K562 (cell line): Measurements from ENCODE around the gene ARHGEF6. TPM values are rescaled to one million over a fixed set of nuclear protein-coding genes. Genes with fewer than 3 reads are reported as not detected.
A peak's percentile ranks its signal among the peaks of the same experiment; 100 is the strongest.

Experiments
- ATAC-seq: fragments of 200-7000 bp; cut with Tn5 transposase; 3 replicates; pipeline ENCODE4 v1.9.1; 2020; ENCODE audit warnings: moderate library complexity
- BruUV-seq: library from RNA; stranded (reverse); fragments of 400-500 nt; replicated peaks from 2 replicates; lab custom pipeline; 2021; lab: Mats Ljungman, UMichigan
- CTCF ChIA-PET: fragments of 300-600 bp; formaldehyde crosslinking; extraction: SDS; loops from one replicate; lab custom pipeline; 2021; ENCODE audit warnings: low intra/inter-chr PET ratio; lab: Yijun Ruan, JAX
- POLR2A ChIA-PET: fragments of 300-600, 350-650 bp; sonication (Branson Sonifier 250); formaldehyde crosslinking; extraction: SDS; loops from one replicate; lab custom pipeline; 2021; ENCODE audit warnings: antibody characterized with exemption, inconsistent platforms; lab: Yijun Ruan, JAX
- DNase-seq, 4 experiments: peaks; one replicate each; pipeline versions ENCODE4 v3.0.0 to v3.0.0-alpha.2; 2011 to 2018; ENCODE audit warnings: low spot score in 3 of 4, mixed read lengths in 3 of 4; ENCODE audit errors: extremely low read depth in 1 of 4
- FAIRE-seq: peaks from 2 replicates; lab custom pipeline; 2011; peaks lifted over from hg19 to GRCh38; lab: Jason Lieb, UNC
- H2AFZ ChIP-seq: 2 replicates; pipeline ENCODE4 v1.6.0; 2011; ENCODE audit warnings: low read depth, low read length, control low read depth, inconsistent platforms
- H3K27ac ChIP-seq: fragments of 200-600 bp; 3 replicates; pipeline ENCODE4 v1.8.0; 2011; ENCODE audit warnings: low read depth, mild to moderate bottlenecking, control low read depth, inconsistent platforms, low read length, moderate library complexity, mixed read lengths; ENCODE audit errors: extremely low read depth
- H3K27me3 ChIP-seq, 2 experiments: fragments of 300-600 bp in 1 of 2; 2 replicates in 1 of 2; 3 replicates in 1 of 2; pipeline versions ENCODE4 v1.6.0 to v1.8.0; 2011; ENCODE audit warnings: inconsistent platforms in 2 of 2, low read length in 2 of 2, mild to moderate bottlenecking in 1 of 2, mixed read lengths in 1 of 2, moderate library complexity in 1 of 2; ENCODE audit not compliant: control insufficient read depth in 2 of 2, insufficient read depth in 2 of 2
- H3K36me3 ChIP-seq: fragments of 300-600 bp; 3 replicates; pipeline ENCODE4 v1.8.0; 2011; ENCODE audit warnings: mild to moderate bottlenecking, low read length, inconsistent platforms; ENCODE audit not compliant: control insufficient read depth, insufficient read depth
- H3K4me1 ChIP-seq, 2 experiments: fragments of 200-600 bp in 1 of 2; replicated peaks in 1 of 2; 2 replicates in 1 of 2; 3 replicates in 1 of 2; pipeline versions ENCODE4 v1.5.1 to v1.8.0; 2011; ENCODE audit warnings: inconsistent platforms in 2 of 2, low read length in 2 of 2, mild to moderate bottlenecking in 1 of 2, mixed read lengths in 1 of 2, moderate library complexity in 1 of 2; ENCODE audit not compliant: control insufficient read depth in 2 of 2, insufficient read depth in 2 of 2
- H3K4me2 ChIP-seq: 2 replicates; pipeline ENCODE4 v1.6.1; 2011; ENCODE audit warnings: low read length, control low read depth, inconsistent platforms, mixed read lengths; ENCODE audit not compliant: insufficient read depth
- H3K4me3 ChIP-seq: fragments of 200-600 bp; sonication (generic), shearing (Covaris generic); 2 replicates; pipeline ENCODE4 v1.5.1; 2016; ENCODE audit warnings: control low read depth, inconsistent platforms
- H3K79me2 ChIP-seq: fragments of 200-600 bp; 3 replicates; pipeline ENCODE4 v1.8.0; 2011; ENCODE audit warnings: low read length, inconsistent platforms; ENCODE audit not compliant: control insufficient read depth, insufficient read depth
- H3K9ac ChIP-seq, 2 experiments: 2 replicates each; pipeline versions ENCODE4 v1.6.0 to v1.6.1; 2011; ENCODE audit warnings: low read depth in 2 of 2, low read length in 2 of 2, control low read depth in 1 of 2, inconsistent platforms in 1 of 2, mild to moderate bottlenecking in 1 of 2, mixed read lengths in 1 of 2; ENCODE audit not compliant: insufficient read depth in 1 of 2
- H3K9me1 ChIP-seq: one replicate; pipeline ENCODE4 v1.6.0; 2011; ENCODE audit warnings: inconsistent platforms, mild to moderate bottlenecking, low read length, moderate library complexity; ENCODE audit not compliant: control insufficient read depth, insufficient read depth
- H3K9me3 ChIP-seq: replicated peaks from 2 replicates; pipeline ENCODE4 v1.5.1; 2011; ENCODE audit warnings: low read depth, low read length, inconsistent platforms; ENCODE audit not compliant: control insufficient read depth, insufficient read depth
- H4K20me1 ChIP-seq: replicated peaks from 2 replicates; pipeline ENCODE4 v1.6.1; 2011; ENCODE audit warnings: low read length, inconsistent platforms, mixed read lengths; ENCODE audit not compliant: control insufficient read depth, insufficient read depth
- ARID1B ChIP-seq: fragments of 450-650 bp; IDR thresholded peaks from 2 replicates; pipeline ENCODE4 v1.6.1; 2016; ENCODE audit warnings: antibody characterized with exemption, mild to moderate bottlenecking, inconsistent platforms
- ARID3A ChIP-seq: IDR thresholded peaks from 2 replicates; pipeline ENCODE4 v1.6.1; 2012; ENCODE audit warnings: low read depth, low read length, improper control_type of control experiment, borderline replicate concordance
- BMI1 ChIP-seq: fragments of 150-350 bp; IDR thresholded peaks from 2 replicates; pipeline ENCODE4 v1.6.1; 2014; ENCODE audit warnings: low read length
- CBFA2T3 ChIP-seq: fragments of 450-650 bp; IDR thresholded peaks from 2 replicates; pipeline ENCODE4 v1.6.1; 2017
- ERF ChIP-seq: fragments of 450-650 bp; formaldehyde crosslinking; IDR thresholded peaks from 2 replicates; pipeline ENCODE4 v1.4.0; 2020; ENCODE audit warnings: mild to moderate bottlenecking, mixed read lengths
- FOXJ3 ChIP-seq: sonication (generic); formaldehyde crosslinking; IDR thresholded peaks from 2 replicates; pipeline ENCODE4 v1.4.0; 2020; ENCODE audit warnings: mild to moderate bottlenecking, missing genetic modification reagents
- GTF2B ChIP-seq: IDR thresholded peaks from 2 replicates; pipeline ENCODE4 v1.6.1; 2011; ENCODE audit not compliant: insufficient read length; ENCODE audit errors: extremely low read depth
- HEY1 ChIP-seq: fragments of 250-450 bp; sonication (Bioruptor Pico); IDR thresholded peaks from 2 replicates; pipeline ENCODE4 v1.5.0; 2020; ENCODE audit warnings: mild to moderate bottlenecking, moderate library complexity, borderline replicate concordance
- HNRNPH1 ChIP-seq: fragments of 200-400 bp; formaldehyde crosslinking; optimal IDR thresholded peaks from 2 replicates; pipeline ENCODE3; 2017; ENCODE audit warnings: low read depth, mild to moderate bottlenecking, low read length, moderate library complexity
- MIER1 ChIP-seq: fragments of 450-650 bp; IDR thresholded peaks from 2 replicates; pipeline ENCODE4 v1.6.1; 2016; ENCODE audit warnings: antibody characterized with exemption, mild to moderate bottlenecking, low read depth
- NCOR1 ChIP-seq: fragments of 450-650 bp; IDR thresholded peaks from 2 replicates; pipeline ENCODE4 v1.6.1; 2016; ENCODE audit warnings: mild to moderate bottlenecking, moderate library complexity
- SMAD2 ChIP-seq: fragments of 150-350 bp; IDR thresholded peaks from 2 replicates; pipeline ENCODE4 v1.6.1; 2014; ENCODE audit warnings: low read depth, mild to moderate bottlenecking, low read length
- TAF1 ChIP-seq: IDR thresholded peaks from 2 replicates; pipeline ENCODE4 v1.6.1; 2011; ENCODE audit warnings: mild to moderate bottlenecking, low read length, moderate library complexity; ENCODE audit not compliant: insufficient read depth, control insufficient read depth, severe bottlenecking; ENCODE audit errors: extremely low read depth
- TCF3 ChIP-seq: sonication (generic); formaldehyde crosslinking; IDR thresholded peaks from 2 replicates; pipeline ENCODE4 v1.4.0; 2020; ENCODE audit warnings: mild to moderate bottlenecking, missing genetic modification reagents
- ZNF280A ChIP-seq: fragments of 450-650 bp; IDR thresholded peaks from 2 replicates; pipeline ENCODE4 v1.6.1; 2018; ENCODE audit warnings: mild to moderate bottlenecking, low read depth; ENCODE audit not compliant: partially characterized antibody
- whole genome bisulfite sequencing: fragments of 100-300 bp; shearing (Covaris generic); methylation state at CpG from one replicate; pipeline ENCODE4 v1.1.6; 2016; ENCODE audit warnings: low coverage, mixed read lengths; ENCODE audit not compliant: insufficient coverage; ENCODE audit errors: missing lambda C conversion rate; 5-methylcytosine and 5-hydroxymethylcytosine counted together
- in situ Hi-C: fragments of 300-500 bp; cut with MboI; formaldehyde crosslinking; loops from 4 replicates; pipeline ENCODE4 v1.15.0; 2018; ENCODE audit warnings: inconsistent platforms, mixed read lengths
- intact Hi-C: fragments of 100-400 bp; cut with micrococcal nuclease; formaldehyde crosslinking; loops from 2 replicates; pipeline ENCODE4 v1.14.2; 2022
- polyA plus RNA-seq, 8 experiments: library from polyadenylated mRNA; depleted of rRNA in 4 of 8; stranded (reverse) in 5 of 8; unstranded in 3 of 8; fragments of >200 nt; fragmentation: Nextera tagmentation in 2 of 8; fragmentation: Illumina TruSeq in 1 of 8; extraction: Ambion mirVana in 2 of 8; extraction: Trizol in 1 of 8; gene quantifications; 2 replicates each; pipeline versions ENCODE4 v1.2.1 to v1.2.3, GENCODE V29; 2011 to 2014; ENCODE audit warnings: inconsistent platforms in 1 of 8, missing spikeins in 1 of 8
- total RNA-seq, 7 experiments: library from RNA; depleted of rRNA in 6 of 7; stranded (reverse); fragments of >200 nt in 6 of 7; fragmentation: Illumina TruSeq in 2 of 7; extraction: Trizol in 2 of 7; gene quantifications; 2 replicates each; pipeline versions ENCODE4 v1.2.1 to v1.2.3, GENCODE V29; 2011 to 2021; ENCODE audit warnings: low replicate concordance in 1 of 7
- TF ChIP-seq, protein P1 (sequence below): fragments of 250-450 bp; sonication (Bioruptor Pico); IDR thresholded peaks from 2 replicates; pipeline ENCODE4 v1.5.0; 2022; ENCODE audit warnings: mild to moderate bottlenecking

The ARHGEF6 gene
- total and polyA plus RNA-seq, 9 of the 15 experiments (the other 6 are each of a cell fraction or from before 2014, with no cell fraction given), result 2.9 to 22.1 (median 13.3) TPM

- intact Hi-C loops (no loop called here), in situ Hi-C loops (no loop called here)
- no peak for TF ChIP-seq TAF1
- no peak for TF ChIP-seq MIER1
- peak; percentile 71 for TF ChIP-seq CBFA2T3
- TF ChIP-seq SMAD2, result no peak
- TF ChIP-seq GTF2B, result no peak
- TF ChIP-seq ZNF280A, result no peak
- TF ChIP-seq BMI1, result no peak
- no peak for TF ChIP-seq HEY1 (CRISPR knock-in tag)
- no peak for TF ChIP-seq FOXJ3 (CRISPR knock-in tag)
- no peak for TF ChIP-seq ERF
- peak; percentile 36; the same call in 1 of the 2 replicates for TF ChIP-seq TCF3
- TF ChIP-seq ARID1B, result 0 out of 2 replicates have a peak, but pooled peaks have one; percentile 35
- TF ChIP-seq ARID3A, result no peak
- TF ChIP-seq, protein P1, sequence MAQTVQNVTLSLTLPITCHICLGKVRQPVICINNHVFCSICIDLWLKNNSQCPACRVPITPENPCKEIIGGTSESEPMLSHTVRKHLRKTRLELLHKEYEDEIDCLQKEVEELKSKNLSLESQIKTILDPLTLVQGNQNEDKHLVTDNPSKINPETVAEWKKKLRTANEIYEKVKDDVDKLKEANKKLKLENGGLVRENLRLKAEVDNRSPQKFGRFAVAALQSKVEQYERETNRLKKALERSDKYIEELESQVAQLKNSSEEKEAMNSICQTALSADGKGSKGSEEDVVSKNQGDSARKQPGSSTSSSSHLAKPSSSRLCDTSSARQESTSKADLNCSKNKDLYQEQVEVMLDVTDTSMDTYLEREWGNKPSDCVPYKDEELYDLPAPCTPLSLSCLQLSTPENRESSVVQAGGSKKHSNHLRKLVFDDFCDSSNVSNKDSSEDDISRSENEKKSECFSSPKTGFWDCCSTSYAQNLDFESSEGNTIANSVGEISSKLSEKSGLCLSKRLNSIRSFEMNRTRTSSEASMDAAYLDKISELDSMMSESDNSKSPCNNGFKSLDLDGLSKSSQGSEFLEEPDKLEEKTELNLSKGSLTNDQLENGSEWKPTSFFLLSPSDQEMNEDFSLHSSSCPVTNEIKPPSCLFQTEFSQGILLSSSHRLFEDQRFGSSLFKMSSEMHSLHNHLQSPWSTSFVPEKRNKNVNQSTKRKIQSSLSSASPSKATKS, result no peak
- TF ChIP-seq NCOR1, result 0 out of 2 replicates have a peak, but pooled peaks have one; percentile 13
- no peak for TF ChIP-seq HNRNPH1
These were observed 47.1 kb downstream of the ARHGEF6 start for GRCh38 chrX:136733613-136734012.

More at GRCh38 chrX:136733613-136734012, 47.1 kb downstream of the ARHGEF6 start:
- H3K9ac ChIP-seq, result no peak overlapping the region
- H3K27me3 ChIP-seq, result no peaks in the 10 kb centered on the region
- ATAC-seq (no peak), DNase-seq (peak in 1 of 4 experiments; percentile 38), FAIRE-seq (no peak)
- BruUV-seq, result no TSS peak
- H2AFZ ChIP-seq, result no peak overlapping the region
- H3K79me2 ChIP-seq, result no peaks in the 10 kb centered on the region
- no peaks in the 10 kb centered on the region for H3K9me1 ChIP-seq
- ChIA-PET POLR2A (interaction anchor here (0.7 kb wide), 1 partner anchor 14 kb away, joined by 3 read pairs; no protein-coding TSS in a partner anchor), CTCF (no interaction called here)
- no peak overlapping the region for H3K27ac ChIP-seq
- no peak overlapping the region for H3K4me2 ChIP-seq
- H3K36me3 ChIP-seq, result no peaks in the 10 kb centered on the region
- no peak overlapping the region for H3K4me3 ChIP-seq
- H4K20me1 ChIP-seq, result no peaks in the 10 kb centered on the region
- H3K4me1 ChIP-seq, result peaks cover 0 to 4% of the 10 kb centered on the region in 2 experiments; a peak in 1 of 5 replicates
- WGBS, result 9% methylated on average over 3 of the region's 3 CpGs
- no peaks in the 10 kb centered on the region for H3K9me3 ChIP-seq
